SW 1271 (cell line): ENCODE data around the gene USP13.
A peak's percentile ranks its signal among the peaks of the same experiment; 100 is the strongest.
"Not testable (repeated sequence)": the region's sequence is repeated elsewhere in the genome, so short reads cannot be mapped to it uniquely, and the experiment has no call there.

Source experiments
- DNase-seq, 2 experiments: peaks; one replicate each; lab custom pipeline; 2025; lab: John Stamatoyannopoulos, UW

The USP13 gene, protein sequence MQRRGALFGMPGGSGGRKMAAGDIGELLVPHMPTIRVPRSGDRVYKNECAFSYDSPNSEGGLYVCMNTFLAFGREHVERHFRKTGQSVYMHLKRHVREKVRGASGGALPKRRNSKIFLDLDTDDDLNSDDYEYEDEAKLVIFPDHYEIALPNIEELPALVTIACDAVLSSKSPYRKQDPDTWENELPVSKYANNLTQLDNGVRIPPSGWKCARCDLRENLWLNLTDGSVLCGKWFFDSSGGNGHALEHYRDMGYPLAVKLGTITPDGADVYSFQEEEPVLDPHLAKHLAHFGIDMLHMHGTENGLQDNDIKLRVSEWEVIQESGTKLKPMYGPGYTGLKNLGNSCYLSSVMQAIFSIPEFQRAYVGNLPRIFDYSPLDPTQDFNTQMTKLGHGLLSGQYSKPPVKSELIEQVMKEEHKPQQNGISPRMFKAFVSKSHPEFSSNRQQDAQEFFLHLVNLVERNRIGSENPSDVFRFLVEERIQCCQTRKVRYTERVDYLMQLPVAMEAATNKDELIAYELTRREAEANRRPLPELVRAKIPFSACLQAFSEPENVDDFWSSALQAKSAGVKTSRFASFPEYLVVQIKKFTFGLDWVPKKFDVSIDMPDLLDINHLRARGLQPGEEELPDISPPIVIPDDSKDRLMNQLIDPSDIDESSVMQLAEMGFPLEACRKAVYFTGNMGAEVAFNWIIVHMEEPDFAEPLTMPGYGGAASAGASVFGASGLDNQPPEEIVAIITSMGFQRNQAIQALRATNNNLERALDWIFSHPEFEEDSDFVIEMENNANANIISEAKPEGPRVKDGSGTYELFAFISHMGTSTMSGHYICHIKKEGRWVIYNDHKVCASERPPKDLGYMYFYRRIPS

DNA sequence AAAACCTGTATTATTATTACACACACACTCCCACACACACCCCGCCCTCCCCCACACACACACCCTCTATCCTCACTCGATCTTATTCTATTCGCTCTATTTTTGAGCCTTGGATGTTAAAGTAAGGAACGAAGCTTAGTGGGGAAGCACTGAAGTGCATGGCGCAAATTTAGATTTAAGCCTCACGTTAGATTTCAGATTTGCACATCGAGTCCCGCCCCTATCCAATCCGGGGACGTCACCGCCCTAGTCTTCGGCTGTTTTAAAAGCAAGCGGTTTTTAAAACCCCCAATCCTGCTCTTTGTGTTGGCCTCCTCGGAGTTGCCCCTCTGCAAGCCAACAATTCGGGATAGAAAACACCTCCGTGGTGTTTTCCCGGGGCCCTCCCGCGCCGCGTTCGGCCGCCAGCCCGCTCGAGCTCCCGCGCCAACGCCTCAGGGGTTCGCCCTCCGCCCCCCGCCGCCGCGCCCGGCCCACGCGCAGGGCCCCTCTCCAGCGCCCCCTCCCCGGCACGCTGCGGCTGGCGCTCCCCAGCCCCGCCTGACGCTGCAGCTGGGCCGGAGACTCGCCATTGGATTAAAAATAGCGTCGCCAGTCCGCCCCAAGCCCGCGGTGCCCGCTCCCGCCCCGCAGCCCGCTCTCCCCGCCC lies at the start of gene USP13:
TSS of gene USP13 (plus strand) at position 594 of the 649 bp plus-strand sequence. CDS start 186 bp downstream, outside the sequence.
- peak; percentile 29 to 77 for DNase-seq

DNA sequence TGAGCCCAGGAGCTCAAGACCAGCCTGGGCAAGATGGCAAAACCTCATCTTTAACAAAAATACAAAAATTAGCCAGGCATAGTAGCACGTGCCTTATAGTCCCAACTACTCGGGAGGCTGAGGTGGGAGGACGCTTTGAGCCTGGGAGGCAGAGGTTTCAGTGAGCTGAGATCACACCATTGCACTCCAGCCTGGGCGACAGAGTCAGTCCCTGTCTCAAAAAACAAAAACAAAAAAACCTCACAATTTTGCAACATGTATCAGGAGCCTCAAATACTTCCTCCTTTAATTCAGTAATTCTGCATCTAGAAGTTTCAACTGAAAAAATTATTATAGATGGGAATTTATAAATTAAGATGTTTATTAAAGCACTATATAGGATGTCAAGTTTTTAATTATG lies 49.5 kb upstream of the USP13 start:
- DNase-seq: no peak

DNA sequence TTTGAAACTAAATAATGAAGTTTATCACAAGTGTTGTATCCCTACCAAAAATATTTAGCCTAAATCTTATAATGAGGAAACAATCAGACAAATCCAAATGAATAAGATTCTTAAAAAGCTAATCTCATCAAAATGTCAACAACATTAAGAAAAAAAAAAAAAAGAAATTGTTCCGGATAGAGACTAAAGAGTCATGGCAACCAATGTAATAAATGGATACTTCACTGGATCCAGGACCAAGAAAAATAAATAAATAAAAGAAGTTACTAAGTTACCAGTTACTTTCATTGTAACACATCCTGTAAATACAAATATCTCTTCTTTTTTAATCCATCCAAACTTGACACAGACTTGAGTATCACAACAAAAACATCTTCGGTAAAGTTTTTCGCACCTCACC lies 49.0 kb upstream of the USP13 start:
- peak in 1 of 2 experiments; percentile 60 for DNase-seq

DNA sequence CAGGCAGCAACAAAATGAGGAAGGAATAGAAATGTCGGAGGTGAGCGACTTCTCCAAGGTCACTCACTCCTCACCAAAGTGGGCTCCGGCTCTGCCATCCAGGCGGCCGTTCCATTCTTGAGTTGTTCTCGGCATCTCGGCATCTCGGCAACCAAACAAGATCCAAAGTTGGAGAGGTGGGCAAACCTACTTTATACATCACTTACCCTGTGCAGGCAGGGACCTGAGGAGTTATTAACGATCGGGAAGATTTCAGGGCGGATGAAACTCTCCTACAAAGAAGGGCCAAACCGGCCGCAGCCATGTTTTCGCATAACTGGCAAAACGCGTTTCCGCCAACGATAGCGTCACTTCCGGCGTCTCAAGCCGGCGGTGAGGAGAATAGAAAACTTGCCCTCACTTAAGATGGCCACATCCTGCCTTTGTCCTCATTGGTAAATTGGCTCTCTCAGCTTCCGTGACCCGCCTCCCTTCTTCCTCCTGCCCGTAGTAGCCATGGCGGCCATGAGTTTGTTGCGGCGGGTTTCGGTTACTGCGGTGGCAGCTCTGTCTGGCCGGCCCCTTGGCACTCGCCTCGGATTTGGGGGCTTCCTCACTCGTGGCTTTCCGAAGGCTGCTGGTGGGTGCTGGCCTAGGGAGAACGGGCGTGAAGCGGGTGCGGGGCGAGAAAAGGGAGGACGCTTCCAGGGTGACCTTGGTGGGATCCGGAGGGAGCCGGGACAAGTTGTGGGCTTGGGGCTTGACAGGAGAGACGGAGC lies 48.3 kb upstream of the USP13 start, which contains the start of the genes MRPL47 and NDUFB5:
TSS of gene MRPL47 (minus strand) at position 318 of the 758 bp plus-strand sequence. CDS start at position 304, 14 bp downstream.
TSS of gene NDUFB5 (plus strand) at position 474 of the 758 bp plus-strand sequence. CDS start at position 496, 22 bp downstream.
- DNase-seq: peak; percentile 82 to 97

DNA sequence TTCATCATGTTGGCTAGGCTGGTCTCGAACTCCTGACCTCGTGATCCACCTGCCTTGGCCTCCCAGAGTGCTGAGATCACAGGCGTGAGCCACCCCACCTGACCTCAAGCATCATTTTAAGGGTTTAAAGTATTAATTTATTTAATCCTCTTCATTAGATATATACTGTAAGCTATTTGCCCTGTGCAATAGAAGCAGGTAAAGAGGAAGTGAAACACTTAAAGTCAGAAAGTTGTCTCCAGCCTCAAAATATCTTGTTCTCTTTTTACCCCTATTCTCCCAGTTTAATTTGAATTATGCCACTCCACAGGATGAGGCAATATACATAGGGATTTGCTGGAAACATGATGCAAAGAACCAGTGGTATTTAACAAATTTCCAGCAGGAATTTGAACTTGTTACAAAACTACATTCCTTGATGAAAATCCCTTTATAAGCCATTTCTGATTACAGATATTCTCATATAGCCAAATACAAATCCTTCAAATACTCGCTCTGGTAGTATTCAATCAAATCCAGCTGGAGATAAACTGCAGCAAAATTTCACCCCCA lies 46.2 kb upstream of the USP13 start:
- no peak for DNase-seq

DNA sequence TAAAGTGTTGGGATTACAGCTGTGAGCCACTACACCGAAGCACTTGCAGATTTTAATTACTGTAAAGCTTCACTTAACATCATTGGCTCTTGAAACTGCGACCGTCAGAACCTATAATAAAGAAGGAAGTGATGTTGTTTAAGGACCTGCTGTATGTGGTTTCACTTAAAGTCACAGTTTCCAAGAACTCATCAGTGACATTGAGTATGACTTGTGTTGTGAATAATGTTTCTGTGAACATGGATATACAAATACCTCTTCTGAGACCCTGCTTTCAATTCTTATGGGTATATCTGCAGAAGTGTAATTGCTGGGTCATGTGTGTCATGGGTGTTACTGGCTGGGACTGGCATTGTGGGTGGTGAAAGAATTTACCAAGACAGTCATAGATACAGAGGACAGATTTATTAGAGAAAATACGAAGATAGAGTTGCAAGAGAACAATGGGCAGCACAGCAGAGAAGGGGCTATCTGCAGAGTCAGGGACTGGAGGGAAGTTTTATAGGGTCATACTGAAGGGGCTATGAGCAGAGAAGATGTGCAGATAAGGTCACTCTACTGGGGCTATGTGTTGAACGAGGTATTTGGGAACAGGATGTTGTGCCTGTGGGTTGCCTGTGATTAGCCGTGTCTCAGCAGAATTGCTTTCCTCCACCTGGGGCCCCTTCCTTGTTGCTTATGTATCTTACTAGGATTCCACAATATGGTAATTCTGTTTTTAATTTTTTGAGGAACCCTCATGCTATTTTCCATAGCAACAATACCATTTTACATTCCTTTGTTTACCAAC lies 43.7 kb upstream of the USP13 start:
- DNase-seq: no peak

DNA sequence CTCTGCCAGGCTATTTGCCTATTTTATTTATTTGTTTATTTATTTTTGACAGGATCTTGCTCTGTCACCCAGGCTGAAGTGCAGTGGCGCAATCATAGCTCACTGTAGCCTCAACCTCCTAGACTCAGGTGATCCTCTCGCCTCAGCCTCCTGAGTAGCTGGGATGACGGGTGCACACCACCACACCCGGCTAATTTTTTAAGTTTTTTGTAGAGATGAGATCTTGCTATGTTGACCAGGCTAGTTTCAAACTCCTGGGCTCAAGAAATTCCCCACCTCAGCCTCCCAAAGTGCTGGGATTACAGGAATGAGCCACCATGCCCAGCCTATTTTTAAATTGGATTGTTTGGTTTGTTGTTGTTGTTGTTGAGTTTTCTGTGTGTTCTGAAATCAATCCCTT lies 42.8 kb upstream of the USP13 start:
- DNase-seq: no peak

DNA sequence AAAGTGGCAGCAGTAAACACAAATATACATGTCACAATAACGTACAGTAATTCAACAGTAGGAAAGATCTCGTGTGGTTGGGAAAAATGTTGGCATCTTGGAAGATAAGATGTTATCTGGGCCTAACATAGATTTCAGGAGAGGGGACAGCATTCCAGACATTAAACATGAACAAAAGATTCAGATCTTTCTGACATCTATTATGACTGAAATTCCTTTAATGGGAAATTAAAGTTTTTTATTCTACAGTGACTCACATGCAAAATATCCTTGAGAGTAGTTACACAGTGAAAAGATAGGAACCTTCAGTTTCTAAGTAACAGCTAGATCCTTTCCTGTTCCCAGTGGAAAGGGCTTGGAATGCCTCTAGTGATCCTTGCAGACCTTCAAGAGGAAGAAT lies 39.0 kb upstream of the USP13 start:
- peak in 1 of 2 experiments; percentile 9 for DNase-seq

DNA sequence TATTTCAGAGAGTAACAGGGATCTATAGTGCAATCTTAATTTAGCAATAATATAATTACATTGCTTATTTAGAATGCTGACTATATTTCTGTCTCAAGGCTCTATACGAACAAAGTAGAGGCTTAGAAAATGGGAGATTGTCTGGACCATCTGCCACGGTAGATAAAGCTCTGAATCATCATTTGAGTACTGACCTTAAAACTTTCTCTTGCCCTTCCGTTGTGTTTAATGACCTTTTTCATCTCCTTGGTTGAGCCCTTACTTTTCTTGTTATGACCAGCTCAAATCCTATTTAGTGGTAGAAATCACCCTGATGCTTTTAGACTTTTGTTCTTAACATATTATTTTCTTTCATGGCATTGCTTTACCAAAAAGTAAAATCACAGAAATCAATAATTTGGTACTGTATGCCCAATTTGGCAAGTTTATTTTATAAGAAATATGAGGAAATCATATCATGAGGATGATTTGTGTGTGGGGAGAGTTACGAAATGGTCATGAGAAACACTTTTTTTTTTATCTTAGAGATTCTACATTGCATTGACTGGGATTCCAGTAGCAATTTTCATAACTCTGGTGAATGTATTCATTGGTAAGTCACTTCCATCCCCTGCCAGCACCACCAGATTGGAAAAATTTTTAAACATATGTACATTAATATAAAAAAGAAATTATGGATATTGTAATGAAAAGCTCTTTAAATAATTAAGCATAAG lies 37.2 kb upstream of the USP13 start:
- no peak for DNase-seq

DNA sequence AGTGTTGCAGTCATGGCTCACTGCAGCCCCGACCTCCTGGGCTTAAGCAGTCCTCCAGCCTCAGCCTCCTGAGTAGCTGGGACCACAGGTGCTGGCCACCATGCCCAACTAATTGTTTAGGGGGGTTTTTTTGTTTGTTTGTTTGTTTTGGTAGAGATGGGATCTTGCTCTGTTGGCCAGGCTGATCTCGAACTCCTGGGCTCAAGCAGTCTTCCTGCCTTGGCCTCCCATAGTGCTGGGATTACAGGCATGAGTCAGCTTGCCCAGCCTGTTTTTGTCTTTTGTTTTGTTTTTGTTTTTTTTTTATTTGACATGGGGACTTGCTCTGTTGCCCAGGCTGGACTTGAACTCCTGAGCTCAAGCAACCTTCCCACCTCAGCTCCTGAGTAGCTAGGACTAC lies 30.8 kb upstream of the USP13 start:
- DNase-seq: no peak

DNA sequence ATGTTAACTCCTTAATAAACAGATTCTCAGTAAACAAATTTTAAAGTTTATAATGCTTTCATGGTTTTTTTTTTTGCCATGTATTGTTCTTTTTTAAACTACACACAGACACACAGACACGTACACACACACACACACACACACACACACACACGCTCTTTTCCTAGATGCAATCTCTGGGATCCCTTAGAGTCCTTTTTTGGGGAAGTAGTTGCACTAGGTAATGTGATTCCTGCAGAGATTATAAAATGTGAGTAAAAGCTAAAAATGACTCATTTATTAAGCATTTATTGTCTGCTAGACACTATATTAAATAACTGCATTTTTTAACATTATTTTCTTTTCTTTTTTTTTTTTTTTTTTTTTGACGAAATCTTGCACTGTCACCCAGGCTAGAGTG lies 28.4 kb upstream of the USP13 start:
- no peak for DNase-seq

DNA sequence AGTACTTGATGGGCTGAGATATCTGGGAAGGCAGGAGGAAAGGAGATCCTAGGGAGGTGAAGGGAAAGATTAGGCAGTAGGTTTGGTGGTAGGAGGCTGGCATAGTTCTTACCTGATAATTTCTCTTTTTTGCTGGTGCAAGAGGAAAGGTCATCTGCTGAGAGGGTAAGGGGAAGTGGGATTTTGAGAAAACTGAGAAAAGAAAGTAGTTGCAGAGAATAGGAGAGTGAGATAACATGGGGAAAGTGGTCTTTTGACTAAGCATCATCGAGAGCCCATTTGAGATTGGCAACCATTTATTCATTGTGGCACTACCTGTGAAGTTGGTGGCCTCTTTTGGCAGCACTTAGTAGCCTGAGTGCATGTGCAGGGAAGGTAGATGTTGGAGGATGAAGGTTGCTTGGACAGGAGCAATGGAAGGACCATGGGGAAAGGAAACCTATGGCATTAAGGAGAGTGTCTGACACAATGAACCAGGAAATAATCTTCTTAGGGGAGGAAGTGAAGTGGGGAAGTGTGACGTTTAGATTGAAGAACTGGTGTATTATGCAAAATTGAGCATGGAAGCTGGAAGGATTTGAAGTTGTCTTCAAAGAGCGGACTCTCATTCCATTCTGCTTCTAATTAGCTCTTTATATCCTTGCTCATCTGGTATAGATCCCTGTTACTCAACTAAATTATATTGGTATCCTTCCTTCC lies 21.9 kb upstream of the USP13 start:
- no peak for DNase-seq

DNA sequence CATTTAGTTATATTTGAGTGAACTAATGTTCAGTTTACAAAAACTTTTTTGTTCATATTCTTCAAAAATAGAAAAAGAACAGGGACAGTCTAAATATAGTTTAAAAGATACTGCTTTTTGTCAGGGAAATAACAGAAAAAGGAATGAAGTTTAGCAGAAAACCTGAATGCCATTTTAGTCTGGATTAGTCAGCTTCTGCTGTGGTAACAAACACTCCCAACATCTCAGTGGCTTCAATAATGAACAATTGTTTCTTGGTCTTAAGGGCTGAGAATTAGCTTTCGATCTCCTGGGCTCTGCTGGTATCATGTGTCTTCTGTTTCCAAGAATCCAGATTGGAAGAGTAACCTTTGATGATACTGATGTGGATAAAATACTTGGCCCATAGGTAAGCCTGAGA lies 12.4 kb upstream of the USP13 start:
- no peak for DNase-seq

DNA sequence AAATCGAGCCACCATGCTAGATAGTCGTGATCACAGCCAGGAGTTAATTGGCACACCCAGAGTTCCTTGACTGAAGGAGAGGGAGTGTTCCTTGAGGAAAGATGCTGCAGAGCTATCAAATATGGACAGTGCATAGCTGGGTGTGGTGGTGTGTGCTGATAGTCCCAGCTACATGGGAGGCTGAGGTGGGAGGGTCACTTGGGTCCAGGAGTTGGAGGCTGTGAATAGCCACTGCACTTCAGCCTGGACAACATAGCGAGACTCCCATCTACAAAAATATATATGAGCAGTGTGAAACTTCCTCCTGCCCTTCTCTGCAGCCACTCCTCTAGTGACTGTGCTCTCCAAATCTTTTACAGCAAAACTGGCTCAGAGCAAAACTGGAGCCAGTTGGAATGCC lies 10.0 kb upstream of the USP13 start:
- no peak for DNase-seq

DNA sequence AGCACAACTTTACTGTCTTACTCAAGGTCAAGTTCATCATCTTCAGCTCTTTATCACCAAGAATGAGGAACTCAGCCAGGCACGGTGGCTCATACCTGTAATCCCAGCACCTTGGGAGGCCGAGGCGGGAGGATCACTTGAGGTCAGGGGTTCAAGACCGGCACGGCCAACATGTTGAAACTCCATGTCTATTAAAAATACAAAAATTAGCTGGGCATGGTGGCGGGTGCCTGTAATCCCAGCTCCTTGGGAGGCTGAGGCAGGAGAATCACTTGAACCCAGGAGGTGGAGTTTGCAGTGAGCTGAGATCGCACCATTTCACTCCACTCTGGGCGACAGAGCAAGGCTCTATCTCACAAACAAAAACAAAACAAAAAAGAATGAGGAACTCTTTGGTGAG lies 9.0 kb upstream of the USP13 start:
- DNase-seq: not testable (repeated sequence)

DNA sequence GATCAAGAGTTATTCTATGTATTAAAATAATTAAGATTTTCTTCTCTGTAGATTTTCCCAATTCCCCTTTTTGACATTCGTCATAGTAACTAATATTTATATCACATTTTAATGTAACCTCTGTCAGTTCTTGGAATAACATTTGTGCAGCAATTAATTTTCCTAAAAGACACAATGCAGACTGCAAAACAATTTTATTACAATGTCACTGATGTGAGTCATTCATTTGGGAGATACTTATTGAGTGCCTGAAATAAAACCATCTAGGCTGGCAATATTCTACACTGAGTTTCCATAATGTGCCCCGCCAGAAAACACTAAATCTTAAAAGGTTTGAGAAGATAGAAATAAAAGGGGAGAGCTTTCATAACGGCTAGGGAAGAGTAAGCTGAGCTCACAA lies 6.7 kb upstream of the USP13 start:
- DNase-seq: no peak

DNA sequence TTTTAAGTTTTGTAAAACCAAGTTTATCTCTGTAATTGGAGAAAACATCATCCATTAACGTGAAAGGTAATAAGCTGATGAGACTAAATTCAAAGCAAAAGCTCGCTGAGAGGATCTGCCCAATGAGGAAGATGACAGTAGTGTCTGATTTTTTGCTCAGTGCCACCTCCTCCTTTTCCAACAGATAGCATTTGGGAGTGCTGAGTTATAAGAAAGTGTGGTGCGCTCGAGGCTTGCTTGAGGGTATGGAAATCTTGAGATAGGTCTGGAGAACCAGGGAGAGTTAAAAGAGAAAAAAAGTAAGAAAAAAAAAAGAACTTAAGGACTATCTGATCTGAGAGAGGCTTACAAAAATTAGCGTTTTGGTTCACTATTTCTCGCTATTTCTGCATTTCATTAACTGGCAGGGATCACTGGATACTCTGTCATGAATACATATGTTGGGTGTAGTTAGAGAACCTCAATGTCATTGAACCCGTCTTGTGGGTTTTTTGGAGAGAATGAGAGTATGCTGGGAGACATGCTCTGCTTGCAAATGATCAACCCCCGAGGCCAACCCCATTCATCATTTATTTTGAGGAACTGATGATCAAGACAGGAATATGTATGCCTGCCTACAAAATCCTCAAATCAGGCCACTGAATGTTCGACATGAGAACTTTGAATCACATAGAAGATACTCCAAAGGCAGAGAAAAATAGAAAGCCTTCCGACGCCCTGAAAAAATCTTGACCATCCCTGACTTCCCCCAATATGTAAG lies 973 bp upstream of the USP13 start:
- no peak for DNase-seq

DNA sequence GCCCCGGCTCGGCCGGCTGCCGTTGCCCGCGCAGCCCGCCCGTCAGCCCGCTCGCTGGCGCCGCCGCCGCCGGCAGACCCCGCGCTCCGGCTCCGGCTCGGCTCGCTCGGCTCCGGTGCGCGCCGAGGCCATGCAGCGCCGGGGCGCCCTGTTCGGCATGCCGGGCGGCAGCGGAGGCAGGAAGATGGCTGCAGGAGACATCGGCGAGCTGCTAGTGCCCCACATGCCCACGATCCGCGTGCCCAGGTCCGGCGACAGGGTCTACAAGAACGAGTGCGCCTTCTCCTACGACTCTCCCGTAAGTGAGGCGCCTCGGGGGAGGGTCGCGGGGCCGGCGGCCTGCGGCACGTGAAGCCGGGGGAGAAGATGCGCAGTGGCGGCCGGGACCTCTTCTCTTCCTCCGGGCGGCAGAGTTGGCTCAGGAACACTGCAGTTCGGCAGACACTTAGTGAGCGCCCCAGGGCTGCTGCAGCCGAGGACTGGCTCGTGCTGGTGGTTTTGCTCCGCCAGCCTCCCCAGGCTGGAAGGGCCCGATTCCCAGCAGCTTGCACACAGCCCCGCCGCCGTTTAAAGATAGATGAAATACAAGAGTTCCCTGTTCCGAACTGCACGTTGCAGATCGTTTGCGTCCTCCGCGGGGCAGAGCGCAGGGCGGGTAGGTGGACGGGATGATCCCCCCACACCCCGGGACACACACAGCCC lies 407 bp downstream of the USP13 start:
- DNase-seq: peak; percentile 11 to 57
